B cell (primary cell): Measurements from ENCODE around the gene FUT7. TPM values are rescaled to one million over a fixed set of nuclear protein-coding genes. Genes with fewer than 3 reads are reported as not detected.

Source experiments
- ATAC-seq: fragments of 200-7000 bp; cut with Tn5 transposase; one replicate; pipeline ENCODE4 v1.10.0; 2021; ENCODE audit warnings: low read depth, mild to moderate bottlenecking, moderate number of reproducible peaks, moderate library complexity
- CTCF ChIA-PET: fragments of 350-600 bp; sonication (Branson Sonifier 250); formaldehyde crosslinking; loops from one replicate; lab custom pipeline; 2021; ENCODE audit warnings: antibody characterized with exemption, inconsistent platforms; lab: Charles Lee
- POLR2A ChIA-PET: fragments of 350-600 bp; sonication (Branson Sonifier 250); formaldehyde crosslinking; loops from one replicate; lab custom pipeline; 2021; ENCODE audit warnings: antibody characterized with exemption; lab: Charles Lee
- DNase-seq: peaks from one replicate; pipeline ENCODE4 v3.0.0; 2013
- H2AFZ ChIP-seq: 2 replicates; pipeline ENCODE4 v1.6.1; 2012; ENCODE audit warnings: mild to moderate bottlenecking, low read depth, low read length; ENCODE audit not compliant: insufficient read depth, poor library complexity, severe bottlenecking
- H3K27ac ChIP-seq, 2 donors: 1 replicate in 1 of 2; 2 replicates in 1 of 2; pipeline ENCODE4 v1.5.1; 2012 to 2013; ENCODE audit warnings: low read length in 2 of 2, mild to moderate bottlenecking in 2 of 2, moderate library complexity in 1 of 2
- H3K27me3 ChIP-seq, 4 experiments: fragments of 200-600 bp in 1 of 4; sonication (generic) in 1 of 4; replicated peaks in 1 of 4; 1 replicate in 2 of 4; 2 replicates in 2 of 4; pipeline versions ENCODE4 v1.6.1 to v1.7.0; 2013 to 2016; ENCODE audit warnings: low read length in 3 of 4, mild to moderate bottlenecking in 2 of 4, mixed read lengths in 1 of 4, moderate library complexity in 1 of 4; ENCODE audit not compliant: insufficient read depth in 4 of 4, control insufficient read depth in 3 of 4; ENCODE audit errors: control extremely low read depth in 1 of 4
- H3K36me3 ChIP-seq, 2 experiments: replicated peaks in 1 of 2; 1 replicate in 1 of 2; 2 replicates in 1 of 2; pipeline versions ENCODE4 v1.6.1 to v1.7.1; 2013; ENCODE audit warnings: low read length in 1 of 2; ENCODE audit not compliant: insufficient read depth in 2 of 2, control insufficient read depth in 1 of 2; ENCODE audit errors: control extremely low read depth in 1 of 2, extremely low read depth in 1 of 2
- H3K4me1 ChIP-seq, 2 donors: fragments of 200-600 bp in 1 of 2; sonication (generic) in 1 of 2; 1 replicate in 1 of 2; 2 replicates in 1 of 2; pipeline versions ENCODE4 v1.5.1 to v1.6.1; 2013 to 2017; ENCODE audit warnings: low read length in 2 of 2; ENCODE audit not compliant: control insufficient read depth in 2 of 2, insufficient read depth in 2 of 2
- H3K4me2 ChIP-seq: replicated peaks from 2 replicates; pipeline ENCODE3; 2012; ENCODE audit warnings: mild to moderate bottlenecking, low read depth, low read length; ENCODE audit not compliant: poor library complexity, severe bottlenecking
- H3K4me3 ChIP-seq, 5 experiments: fragments of 200-600 bp in 1 of 5; sonication (generic) in 1 of 5; 1 replicate in 3 of 5; 2 replicates in 2 of 5; pipeline versions ENCODE4 v1.5.1 to v1.7.0; 2011 to 2016; ENCODE audit warnings: low read length in 4 of 5, mild to moderate bottlenecking in 4 of 5, low read depth in 2 of 5, control low read depth in 1 of 5, moderate library complexity in 1 of 5; ENCODE audit not compliant: insufficient read depth in 1 of 5; ENCODE audit errors: control extremely low read depth in 1 of 5, extremely low read depth in 1 of 5
- H3K79me2 ChIP-seq: fragments of 200-600 bp; sonication (generic); one replicate; pipeline ENCODE4 v1.6.0; 2016; ENCODE audit warnings: low read length; ENCODE audit not compliant: control insufficient read depth, insufficient read depth
- H3K9ac ChIP-seq: fragments of 200-600 bp; sonication (generic); 2 replicates; pipeline ENCODE4 v1.6.1; 2017; ENCODE audit warnings: mild to moderate bottlenecking, low read length, moderate library complexity
- H3K9me3 ChIP-seq, 3 donors: one replicate each; pipeline versions ENCODE4 v1.6.1 to v1.7.1; 2013; ENCODE audit warnings: low read length in 2 of 3; ENCODE audit not compliant: control insufficient read depth in 2 of 3, insufficient read depth in 1 of 3; ENCODE audit errors: control extremely low read depth in 1 of 3
- H4K20me1 ChIP-seq: 2 replicates; pipeline ENCODE4 v1.6.0; 2012; ENCODE audit warnings: mild to moderate bottlenecking, low read length; ENCODE audit not compliant: insufficient read depth, control insufficient read depth, poor library complexity, severe bottlenecking
- H3K27ac Mint-ChIP-seq: one replicate; pipeline ENCODE4 v1.8.0; 2021; ENCODE audit warnings: mixed read lengths
- H3K27me3 Mint-ChIP-seq: one replicate; pipeline ENCODE4 v1.8.0; 2021; ENCODE audit warnings: mixed read lengths
- H3K4me1 Mint-ChIP-seq: one replicate; pipeline ENCODE4 v1.8.0; 2021; ENCODE audit warnings: mixed read lengths
- H3K4me3 Mint-ChIP-seq: one replicate; pipeline ENCODE4 v1.8.0; 2021; ENCODE audit warnings: mixed read lengths
- H3K9me3 Mint-ChIP-seq: one replicate; pipeline ENCODE4 v1.8.0; 2022; ENCODE audit warnings: mixed read lengths; ENCODE audit not compliant: insufficient read depth
- CTCF ChIP-seq: fragments of 200-600 bp; IDR thresholded peaks from one replicate; pipeline ENCODE4 v1.8.0; 2022; ENCODE audit warnings: antibody characterized with exemption, mild to moderate bottlenecking
- EZH2 ChIP-seq: IDR thresholded peaks from 2 replicates; pipeline ENCODE4 v1.6.1; 2012; ENCODE audit warnings: borderline replicate concordance, low read depth, mild to moderate bottlenecking, moderate library complexity, low read length; ENCODE audit not compliant: insufficient read depth, poor library complexity, severe bottlenecking
- WGBS: methylation state at CpG from one replicate; pipeline ENCODE4 v1.1.5; 2013; ENCODE audit warnings: missing lambda C conversion rate; ENCODE audit not compliant: insufficient coverage; 5-methylcytosine and 5-hydroxymethylcytosine counted together
- intact Hi-C: fragments of 100-400 bp; cut with micrococcal nuclease; formaldehyde crosslinking; loops from one replicate; pipeline ENCODE4 v1.10.0; 2022
- polyA plus RNA-seq: library from polyadenylated mRNA; depleted of rRNA; stranded (reverse); fragments of >200 nt; gene quantifications from 2 replicates; pipeline ENCODE4 v1.2.3, GENCODE V29; 2012
- total RNA-seq, 2 donors: library from RNA; stranded (reverse); fragments of 120-200 nt in 1 of 2; gene quantifications; 1 replicate in 1 of 2; 2 replicates in 1 of 2; pipeline versions ENCODE4 v1.2.3 to v1.2.4, GENCODE V29; 2013 to 2022

The FUT7 gene
- total and polyA plus RNA-seq, 2 donors (not counting 1 experiment from before 2014, with no cell fraction given): 7.3 to 8.2 TPM

DNA sequence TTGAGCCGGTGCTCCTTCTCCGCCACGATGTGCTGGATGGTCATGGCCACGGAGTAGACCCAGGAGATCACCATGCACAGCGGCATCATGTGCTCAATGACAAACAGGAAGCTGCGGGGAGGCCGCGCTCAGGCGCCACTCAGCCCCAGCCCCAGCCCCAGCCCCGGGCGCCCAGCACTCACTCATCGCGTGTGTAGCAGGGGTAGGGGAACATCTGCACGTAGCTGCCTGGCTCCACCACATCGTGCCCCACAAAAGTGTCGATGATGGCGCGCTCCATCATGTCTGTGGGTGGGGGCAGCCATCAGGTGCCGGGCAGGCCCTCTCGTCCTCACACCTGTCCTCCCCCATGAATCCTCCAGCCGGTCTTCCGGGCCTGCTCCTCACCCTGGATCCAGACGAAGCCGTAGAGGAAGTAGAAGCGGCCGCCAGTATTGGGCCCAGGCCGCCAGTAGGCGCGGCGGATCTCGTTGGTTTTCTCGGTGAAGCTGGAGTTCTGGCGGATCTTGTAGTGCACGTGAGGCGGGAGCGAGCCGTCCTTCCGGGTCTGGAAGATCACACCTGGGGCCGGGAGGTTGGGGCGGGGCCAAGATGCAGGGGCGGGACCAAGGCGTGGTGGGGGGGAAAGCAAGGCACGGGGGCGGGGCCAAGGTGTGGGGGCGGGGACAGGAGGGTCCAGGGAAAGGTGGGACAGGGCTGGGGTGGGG is 13.9 kb downstream of the FUT7 start:
- H4K20me1 ChIP-seq: no peaks in the 10 kb centered on the region
- TF ChIP-seq CTCF (no peak), EZH2 (no peak)
- CTCF ChIA-PET: interaction anchor here (1.6 kb wide), 1 partner anchor 11 kb away, joined by 5 read pairs; no protein-coding TSS in a partner anchor
- Mint-ChIP-seq H3K4me1 (no peaks in the 10 kb centered on the region), H3K27me3 (no peaks in the 10 kb centered on the region), H3K4me3 (no peak overlapping the region), H3K27ac (no peak overlapping the region), H3K9me3 (no peaks in the 10 kb centered on the region)
- DNase-seq (no peak), ATAC-seq (no peak)
- H3K9ac ChIP-seq: no peak overlapping the region
- intact Hi-C loops: no loop called here
- no peak overlapping the region for H3K4me3 ChIP-seq
- H3K9me3 ChIP-seq: peaks cover 0 to 9% (median 0%) of the 10 kb centered on the region in 3 donors
- no peak overlapping the region for H3K27ac ChIP-seq
- no peaks in the 10 kb centered on the region for H3K4me1 ChIP-seq
- WGBS: 96% methylated on average over 36 of the region's 45 CpGs
- peaks cover 0 to 5% of the 10 kb centered on the region in 2 experiments for H3K36me3 ChIP-seq
- no peak overlapping the region for H3K4me2 ChIP-seq
- no peaks in the 10 kb centered on the region for H3K27me3 ChIP-seq
- H3K79me2 ChIP-seq: no peaks in the 10 kb centered on the region
- no peak overlapping the region for H2AFZ ChIP-seq
- POLR2A ChIA-PET: interaction anchor here (0.6 to 0.7 kb wide), 2 partner anchors 27 to 342 kb away, joined by 4 to 5 read pairs; no protein-coding TSS in a partner anchor

DNA sequence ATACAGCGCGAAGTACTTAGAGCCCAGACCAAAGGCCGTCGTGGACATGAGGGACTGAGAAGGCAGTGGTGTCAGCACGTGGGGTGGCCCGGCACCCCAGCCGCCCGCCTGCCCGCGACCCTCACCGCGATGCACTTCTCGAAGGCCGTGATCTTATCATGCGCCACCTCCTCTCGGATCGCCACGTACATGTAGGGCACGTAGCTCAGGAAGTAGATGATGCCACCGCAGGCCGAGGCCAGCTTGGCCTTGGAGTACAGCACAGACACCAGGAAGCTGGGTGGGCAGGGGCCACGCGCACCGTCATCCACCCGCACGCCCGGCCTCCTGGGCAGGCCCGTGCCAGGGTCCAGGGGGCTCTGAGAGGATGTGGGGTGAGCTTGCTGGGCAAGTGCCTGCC is 14.8 kb downstream of the FUT7 start:
- H3K36me3 ChIP-seq: peaks cover 0 to 5% of the 10 kb centered on the region in 2 experiments
- no peaks in the 10 kb centered on the region for H3K79me2 ChIP-seq
- H3K27ac ChIP-seq: no peak overlapping the region
- WGBS: 98% methylated on average over 28 of the region's 28 CpGs
- no peak overlapping the region for H3K4me3 ChIP-seq
- DNase-seq (no peak), ATAC-seq (no peak)
- H3K27me3 ChIP-seq: no peaks in the 10 kb centered on the region
- Mint-ChIP-seq H3K4me3 (no peak overlapping the region), H3K27me3 (no peaks in the 10 kb centered on the region), H3K9me3 (no peaks in the 10 kb centered on the region), H3K4me1 (no peaks in the 10 kb centered on the region), H3K27ac (no peak overlapping the region)
- no peak overlapping the region for H3K4me2 ChIP-seq
- intact Hi-C loops: no loop called here
- H4K20me1 ChIP-seq: no peaks in the 10 kb centered on the region
- no peak overlapping the region for H2AFZ ChIP-seq
- POLR2A ChIA-PET: interaction anchor here (0.7 kb wide), 1 partner anchor 16 kb away, joined by 4 read pairs; no protein-coding TSS in a partner anchor
- no peak overlapping the region for H3K9ac ChIP-seq
- no peaks in the 10 kb centered on the region for H3K4me1 ChIP-seq
- TF ChIP-seq CTCF (no peak), EZH2 (no peak)
- CTCF ChIA-PET: interaction anchor here (0.7 to 1.6 kb wide), 2 partner anchors 12 to 18 kb away, joined by 3 to 5 read pairs; no protein-coding TSS in a partner anchor
- peaks cover 0 to 5% (median 0%) of the 10 kb centered on the region in 3 donors for H3K9me3 ChIP-seq
